ENCODE results near the gene PLCH1. TPM values are rescaled to one million over a fixed set of nuclear protein-coding genes. Genes with fewer than 3 reads are reported as not detected.

The PLCH1 gene
- total RNA-seq, 1 donor from 2014 or later, result 32.0 TPM

DNA sequence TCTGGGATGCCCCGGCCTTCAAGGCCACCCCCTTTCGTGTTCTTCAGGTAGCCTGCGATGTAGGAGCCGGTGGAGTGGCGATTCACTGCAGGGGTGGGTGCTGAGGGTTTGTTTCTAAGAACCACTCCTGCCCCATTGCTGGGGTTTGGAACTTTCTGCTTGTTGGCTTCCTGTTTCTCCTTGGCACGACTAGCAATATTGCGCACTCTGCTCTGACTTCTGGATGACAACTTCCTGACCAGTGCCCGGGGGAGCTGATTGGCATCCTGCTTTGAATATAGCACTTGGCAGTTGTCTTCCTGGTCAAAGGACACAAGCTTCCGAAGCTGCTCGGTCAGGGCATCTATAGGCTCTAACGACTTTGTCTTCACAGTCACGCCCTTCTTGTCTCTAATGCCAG lies 263.8 kb downstream of the PLCH1 start:
- Histone ChIP-seq H2AFZ (replicated peaks) (no peak overlapping the region), H3K36me3 (peaks cover 6% of the 10 kb centered on the region), H3K4me3 (no peak overlapping the region), H3F3A (ENCODE audit: low read depth) (no peaks in the 10 kb centered on the region), H3K4me2 (no peak overlapping the region), H3K9ac (no peak overlapping the region), H3K9me3 (ENCODE audit: low read depth) (no peaks in the 10 kb centered on the region), H3K79me2 (ENCODE audit: low read depth) (no peaks in the 10 kb centered on the region), H4K20me1 (ENCODE audit: low read depth) (no peaks in the 10 kb centered on the region), H3K27ac (no peak overlapping the region), H3K27me3 (no peaks in the 10 kb centered on the region), H3K4me1 (no peaks in the 10 kb centered on the region)
- no peak for DNase-seq (ENCODE audit: low spot score)
- Mint-ChIP-seq H3K4me1 (no peaks in the 10 kb centered on the region), H3K9me3 (peaks cover 21% of the 10 kb centered on the region), H3K4me3 (no peak overlapping the region), H3K27ac (peak overlapping the region; percentile 83), H3K27me3 (ENCODE audit: insufficient read depth, low read depth) (peaks cover 3% of the 10 kb centered on the region), H3K36me3 (peaks cover 51% of the 10 kb centered on the region)
- TF ChIP-seq EZH2phosphoT487 (IDR thresholded peaks at IDR 0.05), result no peak
- TF ChIP-seq, protein P1, sequence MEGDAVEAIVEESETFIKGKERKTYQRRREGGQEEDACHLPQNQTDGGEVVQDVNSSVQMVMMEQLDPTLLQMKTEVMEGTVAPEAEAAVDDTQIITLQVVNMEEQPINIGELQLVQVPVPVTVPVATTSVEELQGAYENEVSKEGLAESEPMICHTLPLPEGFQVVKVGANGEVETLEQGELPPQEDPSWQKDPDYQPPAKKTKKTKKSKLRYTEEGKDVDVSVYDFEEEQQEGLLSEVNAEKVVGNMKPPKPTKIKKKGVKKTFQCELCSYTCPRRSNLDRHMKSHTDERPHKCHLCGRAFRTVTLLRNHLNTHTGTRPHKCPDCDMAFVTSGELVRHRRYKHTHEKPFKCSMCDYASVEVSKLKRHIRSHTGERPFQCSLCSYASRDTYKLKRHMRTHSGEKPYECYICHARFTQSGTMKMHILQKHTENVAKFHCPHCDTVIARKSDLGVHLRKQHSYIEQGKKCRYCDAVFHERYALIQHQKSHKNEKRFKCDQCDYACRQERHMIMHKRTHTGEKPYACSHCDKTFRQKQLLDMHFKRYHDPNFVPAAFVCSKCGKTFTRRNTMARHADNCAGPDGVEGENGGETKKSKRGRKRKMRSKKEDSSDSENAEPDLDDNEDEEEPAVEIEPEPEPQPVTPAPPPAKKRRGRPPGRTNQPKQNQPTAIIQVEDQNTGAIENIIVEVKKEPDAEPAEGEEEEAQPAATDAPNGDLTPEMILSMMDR (IDR thresholded peaks at IDR 0.05), result no peak
- TF ChIP-seq EZH2 (IDR thresholded peaks at IDR 0.05), result no peak

DNA sequence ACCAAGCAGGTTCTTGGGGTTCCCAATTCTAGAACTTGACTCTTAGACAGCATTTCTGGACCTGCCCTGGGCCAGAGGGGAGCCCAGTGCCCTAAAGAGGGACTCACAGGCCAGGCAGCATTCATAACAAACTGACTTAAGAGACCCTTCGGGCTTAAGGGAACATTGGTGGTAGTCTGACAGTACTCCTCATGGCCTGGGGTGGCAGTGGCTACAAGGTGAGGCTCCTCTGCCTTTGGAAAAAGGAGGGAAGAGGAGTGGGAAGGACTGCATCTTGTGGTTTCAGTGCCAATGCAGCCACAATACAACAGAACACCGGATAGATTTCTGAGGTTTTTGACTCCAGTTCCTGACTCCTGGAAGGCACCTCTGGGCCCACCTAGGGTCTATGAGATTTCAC lies 279.2 kb downstream of the PLCH1 start:
- Histone ChIP-seq H3K4me3 (no peak overlapping the region), H3K36me3 (no peaks in the 10 kb centered on the region), H3K9me3 (ENCODE audit: low read depth) (no peaks in the 10 kb centered on the region), H4K20me1 (ENCODE audit: low read depth) (no peaks in the 10 kb centered on the region), H3K79me2 (ENCODE audit: low read depth) (no peaks in the 10 kb centered on the region), H3K9ac (no peak overlapping the region), H3F3A (ENCODE audit: low read depth) (no peaks in the 10 kb centered on the region), H3K27me3 (no peaks in the 10 kb centered on the region), H3K4me2 (no peak overlapping the region), H3K27ac (no peak overlapping the region), H3K4me1 (no peaks in the 10 kb centered on the region), H2AFZ (replicated peaks) (no peak overlapping the region)
- Mint-ChIP-seq H3K9me3 (peaks cover 21% of the 10 kb centered on the region), H3K4me3 (no peak overlapping the region), H3K27me3 (ENCODE audit: insufficient read depth, low read depth) (peaks cover 2% of the 10 kb centered on the region), H3K27ac (no peak overlapping the region), H3K36me3 (peaks cover 36% of the 10 kb centered on the region), H3K4me1 (peaks cover 2% of the 10 kb centered on the region)
- no peak for DNase-seq (ENCODE audit: low spot score)
- TF ChIP-seq, protein P1 (IDR thresholded peaks at IDR 0.05), result no peak

DNA sequence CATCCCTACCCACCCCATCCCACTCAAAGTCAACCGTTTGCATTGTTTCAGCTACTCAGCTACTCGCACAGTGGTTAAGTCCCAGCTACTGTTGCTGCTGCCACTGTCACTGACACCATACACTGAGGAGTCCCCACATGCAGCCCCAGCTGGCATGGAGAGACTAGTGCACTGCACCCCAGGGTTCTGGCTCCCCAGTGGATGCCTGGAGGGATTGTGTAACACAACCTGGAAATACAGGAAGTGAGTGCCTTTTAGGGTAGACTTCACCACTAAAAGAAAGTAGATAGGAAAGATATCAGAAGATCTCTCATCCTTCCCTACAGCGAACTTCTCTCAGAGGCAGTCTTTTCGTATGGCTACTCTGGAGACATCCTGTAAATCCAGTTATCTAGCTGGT lies 282.2 kb downstream of the PLCH1 start:
- H3K27ac Mint-ChIP-seq, result no peak overlapping the region

More for the DNA sequence above, 282.2 kb downstream of the PLCH1 start:
- Mint-ChIP-seq H3K36me3 (peaks cover 30% of the 10 kb centered on the region), H3K4me1 (no peaks in the 10 kb centered on the region), H3K4me3 (no peak overlapping the region), H3K27me3 (ENCODE audit: insufficient read depth, low read depth) (peaks cover 2% of the 10 kb centered on the region), H3K9me3 (peaks cover 10% of the 10 kb centered on the region)
- Histone ChIP-seq H3K4me2 (no peak overlapping the region), H3K27ac (no peak overlapping the region), H2AFZ (replicated peaks) (no peak overlapping the region), H3K27me3 (no peaks in the 10 kb centered on the region), H4K20me1 (ENCODE audit: low read depth) (no peaks in the 10 kb centered on the region), H3K79me2 (ENCODE audit: low read depth) (no peaks in the 10 kb centered on the region), H3K9ac (no peak overlapping the region), H3K9me3 (ENCODE audit: low read depth) (no peaks in the 10 kb centered on the region), H3F3A (ENCODE audit: low read depth) (no peaks in the 10 kb centered on the region), H3K4me1 (no peaks in the 10 kb centered on the region), H3K4me3 (no peak overlapping the region), H3K36me3 (no peaks in the 10 kb centered on the region)
- no peak for TF ChIP-seq EZH2 (IDR thresholded peaks at IDR 0.05)
- no peak for TF ChIP-seq EZH2phosphoT487 (IDR thresholded peaks at IDR 0.05)
- TF ChIP-seq, protein P1 (IDR thresholded peaks at IDR 0.05), result no peak
- no peak for DNase-seq (ENCODE audit: low spot score)

All from neural progenitor cell (in vitro differentiated cells).